Measurements from ENCODE around the gene NT5DC2.

GRCh38 chr3:52477796-52478095, 55.9 kb downstream of the NT5DC2 start:
- TF ChIP-seq KDM4A (IDR thresholded peaks at IDR 0.05; ENCODE audit: low read depth, low read length, severe bottlenecking) (no peak), BACH1 (IDR thresholded peaks at IDR 0.05; ENCODE audit: low read length) (no peak), CTCF (IDR thresholded peaks at IDR 0.05; ENCODE audit: control extremely low read depth in 1 of 3, insufficient read depth in 1 of 3, low read depth in 1 of 3, low read length in 3 of 3) (no peak), CEBPB (IDR thresholded peaks at IDR 0.05; ENCODE audit: low read depth, low read length) (no peak), EZH2 (IDR thresholded peaks at IDR 0.05; ENCODE audit: low read depth, low read length, severe bottlenecking) (no peak), POLR2AphosphoS5 (IDR thresholded peaks at IDR 0.05; ENCODE audit: low read depth, low read length) (no peak), SRF (IDR thresholded peaks at IDR 0.05; ENCODE audit: low read depth, low read length) (no peak), SP4 (IDR thresholded peaks at IDR 0.05; ENCODE audit: low read length) (no peak), SP1 (IDR thresholded peaks at IDR 0.05; ENCODE audit: low read depth, low read length) (no peak), TAF1 (IDR thresholded peaks at IDR 0.05; ENCODE audit: low read depth, low read length) (no peak), ATF3 (IDR thresholded peaks at IDR 0.05; ENCODE audit: insufficient read depth, low read depth, low read length) (no peak), POLR2A (IDR thresholded peaks at IDR 0.05; ENCODE audit: control extremely low read depth in 1 of 2, low read depth in 2 of 2, low read length in 2 of 2) (no peak), TEAD4 (IDR thresholded peaks at IDR 0.05; ENCODE audit: low read depth, low read length) (no peak)
